ENCODE measurements around the gene HDAC9. TPM values are rescaled to one million over a fixed set of nuclear protein-coding genes. Genes with fewer than 3 reads are reported as not detected.

Gene HDAC9
- total and polyA plus RNA-seq, 2 donors (not counting 1 experiment from before 2014, with no cell fraction given), result 2.9 to 7.9 TPM

DNA sequence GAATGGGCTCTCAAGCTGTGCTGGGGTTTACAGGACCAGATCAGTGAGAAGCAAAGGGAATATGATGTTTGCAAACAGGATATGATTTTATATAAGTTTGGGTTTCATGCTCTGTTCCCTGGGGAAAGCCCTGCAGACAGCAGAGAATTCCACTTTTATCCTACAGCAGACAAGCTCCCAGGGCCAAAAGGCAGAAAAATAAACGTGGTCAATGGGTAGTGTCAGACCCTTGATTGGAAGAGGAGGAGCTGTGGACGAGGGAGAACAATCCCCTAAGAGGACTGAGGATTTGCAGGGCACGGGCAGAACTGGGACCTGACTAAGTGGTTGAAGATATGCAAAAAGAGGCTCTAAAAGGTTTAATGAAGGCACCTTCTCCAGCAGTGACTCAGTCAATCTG is 275.3 kb downstream of the HDAC9 start:
- Histone ChIP-seq H3K4me3 (replicated peaks in 1 of 4; ENCODE audit: control extremely low read depth in 1 of 4, insufficient read depth in 1 of 4, low read depth in 3 of 4, low read length in 4 of 4) (no peak overlapping the region), H3K9me3 (ENCODE audit: control insufficient read depth, insufficient read depth, low read depth, low read length) (no peaks in the 10 kb centered on the region), H3K4me1 (ENCODE audit: control insufficient read depth, extremely low read depth, insufficient read depth, low read length) (peaks cover 5% of the 10 kb centered on the region), H3K27ac (ENCODE audit: insufficient read depth, low read length) (no peak overlapping the region), H3K9ac (ENCODE audit: insufficient read depth, low read length) (no peak overlapping the region), H3K79me2 (ENCODE audit: control insufficient read depth, insufficient read depth, low read length) (no peaks in the 10 kb centered on the region), H2AFZ (ENCODE audit: low read length) (peak overlapping the region; percentile 25), H3K4me2 (ENCODE audit: extremely low read depth, insufficient read depth, low read length) (no peak overlapping the region), H4K20me1 (ENCODE audit: control insufficient read depth, extremely low read depth, insufficient read depth, low read length) (no peaks in the 10 kb centered on the region), H3K36me3 (ENCODE audit: control insufficient read depth, insufficient read depth, low read length) (no peaks in the 10 kb centered on the region), H3K27me3 (ENCODE audit: control insufficient read depth, insufficient read depth, low read length) (no peaks in the 10 kb centered on the region)
- TF ChIP-seq, protein P1, sequence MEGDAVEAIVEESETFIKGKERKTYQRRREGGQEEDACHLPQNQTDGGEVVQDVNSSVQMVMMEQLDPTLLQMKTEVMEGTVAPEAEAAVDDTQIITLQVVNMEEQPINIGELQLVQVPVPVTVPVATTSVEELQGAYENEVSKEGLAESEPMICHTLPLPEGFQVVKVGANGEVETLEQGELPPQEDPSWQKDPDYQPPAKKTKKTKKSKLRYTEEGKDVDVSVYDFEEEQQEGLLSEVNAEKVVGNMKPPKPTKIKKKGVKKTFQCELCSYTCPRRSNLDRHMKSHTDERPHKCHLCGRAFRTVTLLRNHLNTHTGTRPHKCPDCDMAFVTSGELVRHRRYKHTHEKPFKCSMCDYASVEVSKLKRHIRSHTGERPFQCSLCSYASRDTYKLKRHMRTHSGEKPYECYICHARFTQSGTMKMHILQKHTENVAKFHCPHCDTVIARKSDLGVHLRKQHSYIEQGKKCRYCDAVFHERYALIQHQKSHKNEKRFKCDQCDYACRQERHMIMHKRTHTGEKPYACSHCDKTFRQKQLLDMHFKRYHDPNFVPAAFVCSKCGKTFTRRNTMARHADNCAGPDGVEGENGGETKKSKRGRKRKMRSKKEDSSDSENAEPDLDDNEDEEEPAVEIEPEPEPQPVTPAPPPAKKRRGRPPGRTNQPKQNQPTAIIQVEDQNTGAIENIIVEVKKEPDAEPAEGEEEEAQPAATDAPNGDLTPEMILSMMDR (conservative IDR thresholded peaks at IDR 0.05 in 1 of 2, IDR thresholded peaks at IDR 0.05 in 1 of 2; ENCODE audit: low read depth in 1 of 2, low read length in 2 of 2), result no peak
- TF ChIP-seq EZH2 (IDR thresholded peaks at IDR 0.05; ENCODE audit: low read length, missing control alignments), result no peak
- peak in 1 of 2 donors; percentile 35 for DNase-seq (ENCODE audit: low read depth in 2 of 2)

DNA sequence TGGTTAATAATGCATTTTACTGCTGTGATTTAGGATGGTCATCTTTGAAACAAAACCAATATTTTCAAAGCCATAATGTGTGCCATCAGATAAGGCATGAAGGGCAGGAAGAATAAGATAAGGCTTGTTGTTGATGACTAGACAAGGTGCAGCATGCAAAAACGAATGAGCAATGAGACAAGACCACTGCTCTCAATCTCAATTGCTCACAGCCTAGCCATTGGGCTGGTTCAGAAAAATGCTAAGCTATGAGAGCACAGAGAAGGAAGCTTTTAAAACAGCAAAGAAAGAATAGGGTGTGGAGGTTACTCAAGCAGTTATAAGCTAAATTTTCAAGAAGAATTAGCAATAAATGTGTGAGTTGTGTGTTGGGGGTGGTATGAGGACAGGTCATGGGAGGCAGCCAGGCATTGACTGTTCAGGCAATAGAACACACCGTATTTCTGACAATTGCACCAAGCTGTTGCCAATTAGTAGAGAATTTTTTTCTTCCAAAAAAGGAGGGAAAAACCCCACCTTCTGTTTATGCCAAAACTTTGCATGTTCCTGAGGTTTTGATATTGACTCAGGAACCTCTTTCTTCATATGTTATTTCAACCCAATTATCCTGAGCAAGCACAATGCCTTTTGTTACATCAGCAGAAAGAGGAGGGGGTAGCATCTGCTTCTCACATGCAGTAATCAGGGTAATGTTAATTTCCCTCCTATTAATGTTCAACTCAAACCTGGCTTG is 276.5 kb downstream of the HDAC9 start:
- peak in 1 of 2 donors; percentile 9 for DNase-seq (ENCODE audit: low read depth in 2 of 2)
- no peak for TF ChIP-seq EZH2 (IDR thresholded peaks at IDR 0.05; ENCODE audit: low read length, missing control alignments)
- TF ChIP-seq, protein P1 (conservative IDR thresholded peaks at IDR 0.05 in 1 of 2, IDR thresholded peaks at IDR 0.05 in 1 of 2; ENCODE audit: low read depth in 1 of 2, low read length in 2 of 2), result no peak
- Histone ChIP-seq H3K27ac (ENCODE audit: insufficient read depth, low read length) (no peak overlapping the region), H3K4me2 (ENCODE audit: extremely low read depth, insufficient read depth, low read length) (no peak overlapping the region), H3K36me3 (ENCODE audit: control insufficient read depth, insufficient read depth, low read length) (no peaks in the 10 kb centered on the region), H3K4me1 (ENCODE audit: control insufficient read depth, extremely low read depth, insufficient read depth, low read length) (peaks cover 5% of the 10 kb centered on the region), H3K79me2 (ENCODE audit: control insufficient read depth, insufficient read depth, low read length) (no peaks in the 10 kb centered on the region), H3K9me3 (ENCODE audit: control insufficient read depth, insufficient read depth, low read depth, low read length) (no peaks in the 10 kb centered on the region), H3K27me3 (ENCODE audit: control insufficient read depth, insufficient read depth, low read length) (no peaks in the 10 kb centered on the region), H3K9ac (ENCODE audit: insufficient read depth, low read length) (no peak overlapping the region), H3K4me3 (replicated peaks in 1 of 4; ENCODE audit: control extremely low read depth in 1 of 4, insufficient read depth in 1 of 4, low read depth in 3 of 4, low read length in 4 of 4) (no peak overlapping the region), H2AFZ (ENCODE audit: low read length) (no peak overlapping the region), H4K20me1 (ENCODE audit: control insufficient read depth, extremely low read depth, insufficient read depth, low read length) (no peaks in the 10 kb centered on the region)

DNA sequence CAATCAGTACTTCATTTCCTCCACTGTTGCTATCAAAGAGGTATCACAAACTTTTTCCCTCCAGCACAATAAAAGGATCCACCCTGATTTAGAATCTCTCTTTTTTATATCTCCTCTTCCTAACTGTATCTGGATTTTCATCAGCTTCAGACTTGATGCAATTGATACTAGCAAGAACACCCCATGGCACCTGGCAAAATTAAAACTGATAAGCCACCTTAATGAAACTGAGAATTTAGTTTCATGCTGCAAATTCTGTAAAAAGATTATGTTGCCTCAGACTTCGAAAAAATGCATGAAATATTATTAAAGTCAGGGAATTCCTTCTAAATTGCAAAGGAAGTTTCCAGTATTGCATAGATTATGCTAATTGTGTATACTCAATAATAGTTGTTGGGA is 277.0 kb downstream of the HDAC9 start:
- no peak overlapping the region for H3K4me2 ChIP-seq (ENCODE audit: extremely low read depth, insufficient read depth, low read length)
- no peaks in the 10 kb centered on the region for H4K20me1 ChIP-seq (ENCODE audit: control insufficient read depth, extremely low read depth, insufficient read depth, low read length)
- H3K79me2 ChIP-seq (ENCODE audit: control insufficient read depth, insufficient read depth, low read length), result no peaks in the 10 kb centered on the region
- no peaks in the 10 kb centered on the region for H3K9me3 ChIP-seq (ENCODE audit: control insufficient read depth, insufficient read depth, low read depth, low read length)
- no peak overlapping the region for H3K27ac ChIP-seq (ENCODE audit: insufficient read depth, low read length)
- peaks cover 5% of the 10 kb centered on the region for H3K4me1 ChIP-seq (ENCODE audit: control insufficient read depth, extremely low read depth, insufficient read depth, low read length)
- H3K9ac ChIP-seq (ENCODE audit: insufficient read depth, low read length), result no peak overlapping the region
- no peaks in the 10 kb centered on the region for H3K27me3 ChIP-seq (ENCODE audit: control insufficient read depth, insufficient read depth, low read length)
- TF ChIP-seq EZH2 (IDR thresholded peaks at IDR 0.05; ENCODE audit: low read length, missing control alignments), result no peak
- TF ChIP-seq, protein P1 (conservative IDR thresholded peaks at IDR 0.05 in 1 of 2, IDR thresholded peaks at IDR 0.05 in 1 of 2; ENCODE audit: low read depth in 1 of 2, low read length in 2 of 2), result no peak
- no peak overlapping the region for H2AFZ ChIP-seq (ENCODE audit: low read length)
- no peak overlapping the region for H3K4me3 ChIP-seq (replicated peaks in 1 of 4; ENCODE audit: control extremely low read depth in 1 of 4, insufficient read depth in 1 of 4, low read depth in 3 of 4, low read length in 4 of 4)
- DNase-seq (ENCODE audit: low read depth in 2 of 2), result no peak
- no peaks in the 10 kb centered on the region for H3K36me3 ChIP-seq (ENCODE audit: control insufficient read depth, insufficient read depth, low read length)

Measured in fibroblast of lung (primary cell).